ENCODE results near the gene BBS2. TPM values are rescaled to one million over a fixed set of nuclear protein-coding genes. Genes with fewer than 3 reads are reported as not detected.
A peak's percentile ranks its signal among the peaks of the same experiment; 100 is the strongest.

BBS2 gene
- total and polyA plus RNA-seq, 2 of the 13 experiments (the other 11 are each of a cell fraction or from before 2014, with no cell fraction given) = 59.7 to 68.3 TPM

DNA sequence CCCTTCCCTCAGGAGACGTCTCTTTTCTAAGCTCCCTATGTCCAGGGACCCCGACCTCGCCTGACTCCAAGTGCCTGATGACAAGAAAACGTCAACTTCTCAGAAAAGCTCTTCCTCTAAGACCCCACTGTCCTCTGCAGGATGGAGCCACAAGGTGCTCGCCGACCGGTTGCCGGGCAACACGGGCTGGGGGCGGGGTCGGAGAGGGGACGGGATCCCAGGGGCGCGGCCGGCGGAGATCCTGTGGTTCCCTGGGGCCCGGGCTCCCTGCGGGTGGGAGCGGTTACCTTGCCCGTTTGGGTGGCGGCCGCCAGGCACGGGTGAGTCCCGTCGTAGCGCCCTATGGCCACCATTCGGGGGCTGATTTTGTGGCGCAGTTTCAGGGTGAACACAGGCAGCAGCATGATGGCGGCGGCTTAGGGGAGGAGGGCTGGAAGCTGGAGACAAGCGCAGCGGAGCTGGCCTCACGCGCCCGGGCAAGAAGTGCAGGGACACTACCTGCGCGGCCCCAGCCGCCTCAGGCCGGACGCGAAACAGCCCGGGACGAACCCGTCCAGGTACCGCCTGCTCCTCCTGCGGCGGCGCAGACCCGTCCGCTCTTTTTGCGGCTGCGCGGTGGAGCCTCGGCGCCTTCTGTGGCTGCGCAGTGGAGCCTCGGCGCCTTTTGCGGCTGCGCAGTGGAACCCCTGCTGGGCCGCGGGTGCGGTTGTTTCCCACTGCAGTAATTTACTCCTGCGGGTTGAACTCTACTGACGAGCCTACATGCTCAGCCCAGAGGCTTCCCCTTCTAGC, at the start of gene BBS2 (continued):
- TF ChIP-seq, protein P1, sequence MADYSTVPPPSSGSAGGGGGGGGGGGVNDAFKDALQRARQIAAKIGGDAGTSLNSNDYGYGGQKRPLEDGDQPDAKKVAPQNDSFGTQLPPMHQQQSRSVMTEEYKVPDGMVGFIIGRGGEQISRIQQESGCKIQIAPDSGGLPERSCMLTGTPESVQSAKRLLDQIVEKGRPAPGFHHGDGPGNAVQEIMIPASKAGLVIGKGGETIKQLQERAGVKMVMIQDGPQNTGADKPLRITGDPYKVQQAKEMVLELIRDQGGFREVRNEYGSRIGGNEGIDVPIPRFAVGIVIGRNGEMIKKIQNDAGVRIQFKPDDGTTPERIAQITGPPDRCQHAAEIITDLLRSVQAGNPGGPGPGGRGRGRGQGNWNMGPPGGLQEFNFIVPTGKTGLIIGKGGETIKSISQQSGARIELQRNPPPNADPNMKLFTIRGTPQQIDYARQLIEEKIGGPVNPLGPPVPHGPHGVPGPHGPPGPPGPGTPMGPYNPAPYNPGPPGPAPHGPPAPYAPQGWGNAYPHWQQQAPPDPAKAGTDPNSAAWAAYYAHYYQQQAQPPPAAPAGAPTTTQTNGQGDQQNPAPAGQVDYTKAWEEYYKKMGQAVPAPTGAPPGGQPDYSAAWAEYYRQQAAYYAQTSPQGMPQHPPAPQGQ (CRISPR knock-in tag; IDR thresholded peaks at IDR 0.05; ENCODE audit: borderline replicate concordance) = no peak
- TF ChIP-seq, protein P2, sequence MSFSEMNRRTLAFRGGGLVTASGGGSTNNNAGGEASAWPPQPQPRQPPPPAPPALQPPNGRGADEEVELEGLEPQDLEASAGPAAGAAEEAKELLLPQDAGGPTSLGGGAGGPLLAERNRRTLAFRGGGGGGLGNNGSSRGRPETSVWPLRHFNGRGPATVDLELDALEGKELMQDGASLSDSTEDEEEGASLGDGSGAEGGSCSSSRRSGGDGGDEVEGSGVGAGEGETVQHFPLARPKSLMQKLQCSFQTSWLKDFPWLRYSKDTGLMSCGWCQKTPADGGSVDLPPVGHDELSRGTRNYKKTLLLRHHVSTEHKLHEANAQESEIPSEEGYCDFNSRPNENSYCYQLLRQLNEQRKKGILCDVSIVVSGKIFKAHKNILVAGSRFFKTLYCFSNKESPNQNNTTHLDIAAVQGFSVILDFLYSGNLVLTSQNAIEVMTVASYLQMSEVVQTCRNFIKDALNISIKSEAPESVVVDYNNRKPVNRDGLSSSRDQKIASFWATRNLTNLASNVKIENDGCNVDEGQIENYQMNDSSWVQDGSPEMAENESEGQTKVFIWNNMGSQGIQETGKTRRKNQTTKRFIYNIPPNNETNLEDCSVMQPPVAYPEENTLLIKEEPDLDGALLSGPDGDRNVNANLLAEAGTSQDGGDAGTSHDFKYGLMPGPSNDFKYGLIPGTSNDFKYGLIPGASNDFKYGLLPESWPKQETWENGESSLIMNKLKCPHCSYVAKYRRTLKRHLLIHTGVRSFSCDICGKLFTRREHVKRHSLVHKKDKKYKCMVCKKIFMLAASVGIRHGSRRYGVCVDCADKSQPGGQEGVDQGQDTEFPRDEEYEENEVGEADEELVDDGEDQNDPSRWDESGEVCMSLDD (CRISPR knock-in tag; IDR thresholded peaks at IDR 0.05; ENCODE audit: borderline replicate concordance) = 0 out of 2 replicates have a peak, but pooled peaks have one; percentile 47
- TF ChIP-seq ZFP82 (CRISPR knock-in tag; IDR thresholded peaks at IDR 0.05; ENCODE audit: borderline replicate concordance) = peak; percentile 91
- TF ChIP-seq ZNF383 (CRISPR knock-in tag; IDR thresholded peaks at IDR 0.05; ENCODE audit: borderline replicate concordance) = no peak
- TF ChIP-seq ZNF468 (CRISPR knock-in tag; IDR thresholded peaks at IDR 0.05) = no peak
- TF ChIP-seq, protein P3, sequence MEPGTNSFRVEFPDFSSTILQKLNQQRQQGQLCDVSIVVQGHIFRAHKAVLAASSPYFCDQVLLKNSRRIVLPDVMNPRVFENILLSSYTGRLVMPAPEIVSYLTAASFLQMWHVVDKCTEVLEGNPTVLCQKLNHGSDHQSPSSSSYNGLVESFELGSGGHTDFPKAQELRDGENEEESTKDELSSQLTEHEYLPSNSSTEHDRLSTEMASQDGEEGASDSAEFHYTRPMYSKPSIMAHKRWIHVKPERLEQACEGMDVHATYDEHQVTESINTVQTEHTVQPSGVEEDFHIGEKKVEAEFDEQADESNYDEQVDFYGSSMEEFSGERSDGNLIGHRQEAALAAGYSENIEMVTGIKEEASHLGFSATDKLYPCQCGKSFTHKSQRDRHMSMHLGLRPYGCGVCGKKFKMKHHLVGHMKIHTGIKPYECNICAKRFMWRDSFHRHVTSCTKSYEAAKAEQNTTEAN (CRISPR knock-in tag; conservative IDR thresholded peaks at IDR 0.05) = peak; percentile 80; the same call in 1 of the 2 replicates
- TF ChIP-seq NFIB (CRISPR knock-in tag; IDR thresholded peaks at IDR 0.05; ENCODE audit: borderline replicate concordance) = no peak
- TF ChIP-seq, protein P4, sequence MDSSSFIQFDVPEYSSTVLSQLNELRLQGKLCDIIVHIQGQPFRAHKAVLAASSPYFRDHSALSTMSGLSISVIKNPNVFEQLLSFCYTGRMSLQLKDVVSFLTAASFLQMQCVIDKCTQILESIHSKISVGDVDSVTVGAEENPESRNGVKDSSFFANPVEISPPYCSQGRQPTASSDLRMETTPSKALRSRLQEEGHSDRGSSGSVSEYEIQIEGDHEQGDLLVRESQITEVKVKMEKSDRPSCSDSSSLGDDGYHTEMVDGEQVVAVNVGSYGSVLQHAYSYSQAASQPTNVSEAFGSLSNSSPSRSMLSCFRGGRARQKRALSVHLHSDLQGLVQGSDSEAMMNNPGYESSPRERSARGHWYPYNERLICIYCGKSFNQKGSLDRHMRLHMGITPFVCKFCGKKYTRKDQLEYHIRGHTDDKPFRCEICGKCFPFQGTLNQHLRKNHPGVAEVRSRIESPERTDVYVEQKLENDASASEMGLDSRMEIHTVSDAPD (CRISPR knock-in tag; IDR thresholded peaks at IDR 0.05) = no peak; the same call in 1 of the 2 replicates
- TF ChIP-seq, protein P5, sequence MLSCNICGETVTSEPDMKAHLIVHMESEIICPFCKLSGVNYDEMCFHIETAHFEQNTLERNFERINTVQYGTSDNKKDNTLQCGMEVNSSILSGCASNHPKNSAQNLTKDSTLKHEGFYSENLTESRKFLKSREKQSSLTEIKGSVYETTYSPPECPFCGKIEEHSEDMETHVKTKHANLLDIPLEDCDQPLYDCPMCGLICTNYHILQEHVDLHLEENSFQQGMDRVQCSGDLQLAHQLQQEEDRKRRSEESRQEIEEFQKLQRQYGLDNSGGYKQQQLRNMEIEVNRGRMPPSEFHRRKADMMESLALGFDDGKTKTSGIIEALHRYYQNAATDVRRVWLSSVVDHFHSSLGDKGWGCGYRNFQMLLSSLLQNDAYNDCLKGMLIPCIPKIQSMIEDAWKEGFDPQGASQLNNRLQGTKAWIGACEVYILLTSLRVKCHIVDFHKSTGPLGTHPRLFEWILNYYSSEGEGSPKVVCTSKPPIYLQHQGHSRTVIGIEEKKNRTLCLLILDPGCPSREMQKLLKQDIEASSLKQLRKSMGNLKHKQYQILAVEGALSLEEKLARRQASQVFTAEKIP (CRISPR knock-in tag; IDR thresholded peaks at IDR 0.05; ENCODE audit: borderline replicate concordance) = no peak
- TF ChIP-seq, protein P6, sequence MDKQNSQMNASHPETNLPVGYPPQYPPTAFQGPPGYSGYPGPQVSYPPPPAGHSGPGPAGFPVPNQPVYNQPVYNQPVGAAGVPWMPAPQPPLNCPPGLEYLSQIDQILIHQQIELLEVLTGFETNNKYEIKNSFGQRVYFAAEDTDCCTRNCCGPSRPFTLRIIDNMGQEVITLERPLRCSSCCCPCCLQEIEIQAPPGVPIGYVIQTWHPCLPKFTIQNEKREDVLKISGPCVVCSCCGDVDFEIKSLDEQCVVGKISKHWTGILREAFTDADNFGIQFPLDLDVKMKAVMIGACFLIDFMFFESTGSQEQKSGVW (CRISPR knock-in tag; IDR thresholded peaks at IDR 0.05; ENCODE audit: borderline replicate concordance) = no peak

All from HepG2 (cell line).